Endothelial cell of umbilical vein (primary cell): ENCODE measurements around the gene FMNL1. TPM values are rescaled to one million over a fixed set of nuclear protein-coding genes. Genes with fewer than 3 reads are reported as not detected.

Experiments used
- BruUV-seq: library from RNA; stranded (reverse); fragments of 400-500 nt; replicated peaks from 2 replicates; lab custom pipeline; 2021; lab: Mats Ljungman, UMichigan
- CTCF ChIA-PET: fragments of 300-600, 350-600 bp; sonication (Branson Sonifier 250); formaldehyde crosslinking; loops from one replicate; lab custom pipeline; 2021; ENCODE audit warnings: antibody characterized with exemption, inconsistent platforms; lab: Charles Lee
- POLR2A ChIA-PET: fragments of 300-600, 350-600 bp; sonication (Branson Sonifier 250); formaldehyde crosslinking; loops from one replicate; lab custom pipeline; 2021; ENCODE audit warnings: antibody characterized with exemption, inconsistent platforms; lab: Charles Lee
- DNase-seq: peaks from one replicate; pipeline ENCODE4 v3.0.0-alpha.2; 2011; ENCODE audit warnings: low read depth, low spot score
- FAIRE-seq: peaks from 2 replicates; lab custom pipeline; 2011; peaks lifted over from hg19 to GRCh38; lab: Jason Lieb, UNC
- H2AFZ ChIP-seq: 2 replicates; pipeline ENCODE4 v1.6.0; 2012; ENCODE audit warnings: low read depth, low read length, control low read depth, inconsistent platforms
- H3K27ac ChIP-seq: 2 replicates; pipeline ENCODE4 v1.5.1; 2011; ENCODE audit warnings: low read depth, mild to moderate bottlenecking, control low read depth, low read length, moderate library complexity; ENCODE audit not compliant: insufficient read depth
- H3K27me3 ChIP-seq, 2 experiments: 2 replicates each; pipeline versions ENCODE4 v1.6.0 to v1.6.1; 2011; ENCODE audit warnings: low read length in 2 of 2, mixed read lengths in 1 of 2; ENCODE audit not compliant: control insufficient read depth in 2 of 2, insufficient read depth in 2 of 2
- H3K36me3 ChIP-seq, 2 experiments: 2 replicates in 1 of 2; 3 replicates in 1 of 2; pipeline ENCODE4 v1.5.1; 2011; ENCODE audit warnings: low read length in 2 of 2, mild to moderate bottlenecking in 1 of 2, moderate library complexity in 1 of 2; ENCODE audit not compliant: control insufficient read depth in 2 of 2, insufficient read depth in 2 of 2; ENCODE audit errors: extremely low read depth in 1 of 2
- H3K4me1 ChIP-seq: 3 replicates; pipeline ENCODE4 v1.5.1; 2011; ENCODE audit warnings: mild to moderate bottlenecking, low read length; ENCODE audit not compliant: control insufficient read depth, insufficient read depth; ENCODE audit errors: extremely low read depth
- H3K4me2 ChIP-seq: 2 replicates; pipeline ENCODE4 v1.6.1; 2011; ENCODE audit warnings: low read length, control low read depth, mixed read lengths; ENCODE audit not compliant: insufficient read depth
- H3K4me3 ChIP-seq, 3 experiments: fragments of 200-600 bp in 1 of 3; sonication (generic), shearing (Covaris generic) in 1 of 3; replicated peaks in 1 of 3; 2 replicates each; pipeline ENCODE4 v1.5.1; 2011 to 2016; ENCODE audit warnings: control low read depth in 3 of 3, low read length in 3 of 3, mild to moderate bottlenecking in 2 of 3, inconsistent platforms in 1 of 3, low read depth in 1 of 3, moderate library complexity in 1 of 3; ENCODE audit not compliant: insufficient read depth in 1 of 3
- H3K79me2 ChIP-seq: 2 replicates; pipeline ENCODE4 v1.6.0; 2012; ENCODE audit warnings: low read length, inconsistent platforms; ENCODE audit not compliant: control insufficient read depth, insufficient read depth
- H3K9ac ChIP-seq: replicated peaks from 2 replicates; pipeline ENCODE3; 2011; ENCODE audit warnings: low read length, control low read depth; ENCODE audit not compliant: insufficient read depth; ENCODE audit errors: extremely low read depth
- H3K9me1 ChIP-seq: replicated peaks from 3 replicates; pipeline ENCODE4 v1.6.0; 2011; ENCODE audit warnings: mild to moderate bottlenecking, low read length; ENCODE audit not compliant: control insufficient read depth, insufficient read depth; ENCODE audit errors: extremely low read depth
- H3K9me3 ChIP-seq: replicated peaks from 2 replicates; pipeline ENCODE4 v1.5.1; 2012; ENCODE audit warnings: low read length, inconsistent platforms; ENCODE audit not compliant: control insufficient read depth, insufficient read depth
- H4K20me1 ChIP-seq: replicated peaks from 2 replicates; pipeline ENCODE3; 2011; ENCODE audit warnings: mild to moderate bottlenecking, low read length; ENCODE audit not compliant: control insufficient read depth, insufficient read depth; ENCODE audit errors: extremely low read depth
- EZH2 ChIP-seq: IDR thresholded peaks from 2 replicates; pipeline ENCODE4 v1.6.1; 2012; ENCODE audit warnings: borderline replicate concordance, low read depth, mild to moderate bottlenecking, moderate library complexity, low read length, inconsistent platforms; ENCODE audit not compliant: severe bottlenecking
- FOS ChIP-seq: IDR thresholded peaks from 2 replicates; pipeline ENCODE4 v1.6.1; 2011; ENCODE audit warnings: mild to moderate bottlenecking, low read length, moderate library complexity, borderline replicate concordance; ENCODE audit not compliant: insufficient read depth
- GATA2 ChIP-seq: IDR thresholded peaks from 2 replicates; pipeline ENCODE4 v1.7.0; 2011; ENCODE audit warnings: low read depth, mild to moderate bottlenecking, moderate library complexity, mixed read lengths, low read length; ENCODE audit not compliant: insufficient read length, insufficient read depth
- JUN ChIP-seq: IDR thresholded peaks from 2 replicates; pipeline ENCODE4 v1.6.1; 2011; ENCODE audit warnings: borderline replicate concordance, low read depth; ENCODE audit not compliant: insufficient read length, insufficient read depth
- MYC ChIP-seq: IDR thresholded peaks from one replicate; pipeline ENCODE4 v1.6.1; 2011; ENCODE audit warnings: mild to moderate bottlenecking, low read depth, low read length
- POLR2A ChIP-seq: IDR thresholded peaks from 2 replicates; pipeline ENCODE4 v1.6.1; 2012; ENCODE audit warnings: low read depth, mild to moderate bottlenecking, control low read depth, low read length
- POLR2AphosphoS5 ChIP-seq: IDR thresholded peaks from 2 replicates; pipeline ENCODE4 v1.6.1; 2012; ENCODE audit warnings: low read depth, mild to moderate bottlenecking, control low read depth, low read length, moderate library complexity; ENCODE audit not compliant: insufficient read depth
- dilution Hi-C: fragments of 300-500 bp; cut with MboI; formaldehyde crosslinking; loops from one replicate; pipeline ENCODE4 v1.15.0; 2019; ENCODE audit warnings: low sequenced_read_pairs; ENCODE audit not compliant: extremely low pct_ligation_motif_present
- intact Hi-C: fragments of 100-400 bp; cut with micrococcal nuclease; formaldehyde crosslinking; loops from one replicate; pipeline ENCODE4 v1.10.0; 2022
- polyA plus RNA-seq, 4 experiments: library from polyadenylated mRNA; depleted of rRNA in 3 of 4; stranded (reverse) in 3 of 4; unstranded in 1 of 4; fragments of >200 nt; gene quantifications; 2 replicates each; pipeline versions ENCODE4 v1.2.1 to v1.2.3, GENCODE V29; 2011 to 2012; ENCODE audit warnings: missing spikeins in 1 of 4
- total RNA-seq: library from RNA; stranded (reverse); gene quantifications from 2 replicates; pipeline ENCODE4 v1.2.3, GENCODE V29; 2021
- TF ChIP-seq, protein P1 (sequence below), 2 donors: IDR thresholded peaks; 1 replicate in 1 of 2; 2 replicates in 1 of 2; pipeline ENCODE4 v1.5.1; 2011; ENCODE audit warnings: low read length in 2 of 2, mild to moderate bottlenecking in 2 of 2, moderate library complexity in 2 of 2, control low read depth in 1 of 2, inconsistent platforms in 1 of 2, low read depth in 1 of 2; ENCODE audit not compliant: insufficient read depth in 1 of 2; ENCODE audit errors: extremely low read depth in 1 of 2
- TF ChIP-seq, protein P2 (sequence below): IDR thresholded peaks from 2 replicates; pipeline ENCODE4 v1.6.1; 2011; ENCODE audit not compliant: insufficient read depth, insufficient read length

FMNL1 gene
- total and polyA plus RNA-seq, 2 donors (not counting 3 experiments of a cell fraction or from before 2014, with no cell fraction given): 0.95 to 1.6 TPM

DNA sequence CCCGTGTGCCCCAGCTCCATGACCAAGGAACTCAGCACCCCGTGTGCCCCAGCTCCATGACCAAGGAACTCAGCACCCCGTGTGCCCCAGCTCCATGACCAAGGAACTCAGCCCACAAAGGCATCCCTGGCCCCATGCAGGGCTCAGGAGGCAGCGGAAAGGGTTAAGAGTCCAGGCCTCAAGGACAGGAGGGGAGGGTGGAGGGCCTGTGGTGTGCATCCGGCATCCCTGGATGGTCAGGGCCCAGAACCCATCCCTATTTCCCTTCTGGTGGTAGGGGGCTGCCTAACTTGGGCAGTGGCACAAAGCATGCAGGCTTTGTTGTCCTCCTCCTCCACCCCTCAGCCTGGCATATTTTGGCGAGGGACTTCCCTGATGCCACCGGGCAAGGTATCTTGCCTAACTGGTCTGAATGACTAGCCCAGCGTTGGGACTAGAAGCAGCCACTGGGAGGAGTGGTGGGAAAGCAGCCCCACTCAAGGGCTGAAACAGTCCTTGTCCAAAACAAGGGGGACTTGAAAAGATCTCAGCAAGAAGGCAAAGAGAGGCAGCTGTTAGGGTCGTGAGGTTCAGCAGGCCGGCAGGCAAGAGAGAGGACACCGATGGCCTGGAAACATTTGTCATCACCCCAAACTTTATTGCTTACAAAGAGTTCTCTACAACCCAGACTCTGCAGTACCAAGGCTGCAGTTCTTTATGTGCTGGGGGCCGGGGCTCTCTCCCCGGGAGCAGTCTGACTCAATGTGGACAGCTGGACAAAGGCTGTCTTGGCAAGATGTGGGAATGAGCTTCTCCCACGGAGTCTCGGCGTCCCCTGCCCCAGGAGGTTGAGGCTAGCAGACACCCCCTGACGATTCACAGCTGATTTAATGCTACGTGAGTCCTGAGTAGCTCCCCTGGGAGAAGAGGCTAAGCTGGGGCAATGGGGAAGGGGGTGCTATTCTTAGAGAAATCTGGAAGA is 41.1 kb downstream of the FMNL1 start:
- H4K20me1 ChIP-seq: no peaks in the 10 kb centered on the region
- POLR2A ChIA-PET: no interaction called here
- no peak overlapping the region for H3K9ac ChIP-seq
- H3K9me1 ChIP-seq: no peaks in the 10 kb centered on the region
- peak; percentile 26 for FAIRE-seq
- no peak overlapping the region for H3K27ac ChIP-seq
- CTCF ChIA-PET: interaction anchor here (0.7 to 1.6 kb wide), 5 partner anchors 14 to 127 kb away, joined by 3 to 4 read pairs (median 4); partner anchors contain the start of gene ACBD4
- no peaks in the 10 kb centered on the region for H3K9me3 ChIP-seq
- intact Hi-C loops: no loop called here
- no peak overlapping the region for H2AFZ ChIP-seq
- peaks cover 0 to 2% of the 10 kb centered on the region in 2 experiments for H3K27me3 ChIP-seq
- dilution Hi-C loops: no loop called here
- H3K4me3 ChIP-seq: peak overlapping the region in 1 of 3 experiments; percentile 61
- TF ChIP-seq GATA2: no peak
- TF ChIP-seq, protein P1, sequence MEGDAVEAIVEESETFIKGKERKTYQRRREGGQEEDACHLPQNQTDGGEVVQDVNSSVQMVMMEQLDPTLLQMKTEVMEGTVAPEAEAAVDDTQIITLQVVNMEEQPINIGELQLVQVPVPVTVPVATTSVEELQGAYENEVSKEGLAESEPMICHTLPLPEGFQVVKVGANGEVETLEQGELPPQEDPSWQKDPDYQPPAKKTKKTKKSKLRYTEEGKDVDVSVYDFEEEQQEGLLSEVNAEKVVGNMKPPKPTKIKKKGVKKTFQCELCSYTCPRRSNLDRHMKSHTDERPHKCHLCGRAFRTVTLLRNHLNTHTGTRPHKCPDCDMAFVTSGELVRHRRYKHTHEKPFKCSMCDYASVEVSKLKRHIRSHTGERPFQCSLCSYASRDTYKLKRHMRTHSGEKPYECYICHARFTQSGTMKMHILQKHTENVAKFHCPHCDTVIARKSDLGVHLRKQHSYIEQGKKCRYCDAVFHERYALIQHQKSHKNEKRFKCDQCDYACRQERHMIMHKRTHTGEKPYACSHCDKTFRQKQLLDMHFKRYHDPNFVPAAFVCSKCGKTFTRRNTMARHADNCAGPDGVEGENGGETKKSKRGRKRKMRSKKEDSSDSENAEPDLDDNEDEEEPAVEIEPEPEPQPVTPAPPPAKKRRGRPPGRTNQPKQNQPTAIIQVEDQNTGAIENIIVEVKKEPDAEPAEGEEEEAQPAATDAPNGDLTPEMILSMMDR (IDR thresholded peaks at IDR 0.05; ENCODE audit: extremely low read depth in 1 of 2, insufficient read depth in 1 of 2, low read depth in 1 of 2, low read length in 2 of 2): no peak
- no peak for TF ChIP-seq EZH2
- no peak for TF ChIP-seq FOS
- no peak for TF ChIP-seq JUN
- no peak for TF ChIP-seq POLR2A
- no peak for TF ChIP-seq POLR2AphosphoS5
- TF ChIP-seq, protein P2, sequence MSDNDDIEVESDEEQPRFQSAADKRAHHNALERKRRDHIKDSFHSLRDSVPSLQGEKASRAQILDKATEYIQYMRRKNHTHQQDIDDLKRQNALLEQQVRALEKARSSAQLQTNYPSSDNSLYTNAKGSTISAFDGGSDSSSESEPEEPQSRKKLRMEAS: no peak
- no peak for TF ChIP-seq MYC
- H3K4me1 ChIP-seq: no peaks in the 10 kb centered on the region
- H3K36me3 ChIP-seq: peaks cover 1 to 30% of the 10 kb centered on the region in 2 experiments
- BruUV-seq: no TSS peak
- no peak for DNase-seq
- no peak overlapping the region for H3K4me2 ChIP-seq
- H3K79me2 ChIP-seq: no peaks in the 10 kb centered on the region
